ENCODE measurements around the gene DNAL4.

The DNAL4 gene

GRCh38 chr22:38775656-38776055 lies 18.3 kb downstream of the DNAL4 start:
- no peaks in the 10 kb centered on the region for H3K4me1 Mint-ChIP-seq
- no peaks in the 10 kb centered on the region for H3K36me3 Mint-ChIP-seq (ENCODE audit: insufficient read depth)
- no peak overlapping the region for H3K4me3 Mint-ChIP-seq
- ATAC-seq (replicated peaks; ENCODE audit: extremely low read depth, poor library complexity, severe bottlenecking), result no peak
- no peaks in the 10 kb centered on the region for H3K27me3 Mint-ChIP-seq
- no peaks in the 10 kb centered on the region for H3K9me3 Mint-ChIP-seq
- no peak for DNase-seq (ENCODE audit: low spot score in 2 of 2)
- no peak overlapping the region for H3K27ac Mint-ChIP-seq (ENCODE audit: low read depth)

DNA sequence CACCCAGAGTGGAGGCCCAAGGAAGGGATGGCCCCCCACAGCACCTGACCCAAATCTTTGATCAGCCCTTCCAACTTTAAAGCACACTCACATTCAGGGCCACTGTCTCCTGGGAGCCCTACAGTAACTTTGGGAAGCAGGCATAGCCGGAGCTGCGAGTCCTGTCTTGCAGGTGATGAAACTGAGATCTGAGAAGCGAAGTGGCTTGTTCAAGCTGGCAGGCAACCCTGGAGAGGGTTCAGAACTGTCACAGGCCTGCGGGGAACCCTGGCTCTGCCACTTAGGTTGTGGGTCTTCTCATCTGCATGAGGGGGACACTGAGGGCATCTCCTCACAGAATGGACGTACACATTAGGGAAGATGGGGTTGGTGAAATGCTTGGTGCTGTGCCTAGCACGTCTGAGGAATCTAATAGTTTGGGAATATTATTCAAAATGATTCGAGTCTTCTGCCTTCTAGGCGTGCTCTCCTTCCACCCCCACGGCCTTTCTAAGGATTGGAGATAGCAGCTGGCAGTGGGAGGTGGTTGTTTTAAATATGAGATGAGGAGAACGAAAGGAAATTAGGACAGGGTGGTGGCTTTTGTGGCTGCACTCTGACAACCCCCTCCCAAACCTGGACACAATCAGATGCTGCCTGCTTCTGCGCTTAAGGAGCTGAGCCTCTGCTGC lies 19.3 kb downstream of the DNAL4 start:
- no peak for DNase-seq (ENCODE audit: low spot score in 2 of 2)
- Mint-ChIP-seq H3K4me3 (no peak overlapping the region), H3K9me3 (no peaks in the 10 kb centered on the region), H3K27me3 (no peaks in the 10 kb centered on the region), H3K4me1 (no peaks in the 10 kb centered on the region), H3K36me3 (ENCODE audit: insufficient read depth) (no peaks in the 10 kb centered on the region), H3K27ac (ENCODE audit: low read depth) (no peak overlapping the region)
- no peak for ATAC-seq (replicated peaks; ENCODE audit: extremely low read depth, poor library complexity, severe bottlenecking)

DNA sequence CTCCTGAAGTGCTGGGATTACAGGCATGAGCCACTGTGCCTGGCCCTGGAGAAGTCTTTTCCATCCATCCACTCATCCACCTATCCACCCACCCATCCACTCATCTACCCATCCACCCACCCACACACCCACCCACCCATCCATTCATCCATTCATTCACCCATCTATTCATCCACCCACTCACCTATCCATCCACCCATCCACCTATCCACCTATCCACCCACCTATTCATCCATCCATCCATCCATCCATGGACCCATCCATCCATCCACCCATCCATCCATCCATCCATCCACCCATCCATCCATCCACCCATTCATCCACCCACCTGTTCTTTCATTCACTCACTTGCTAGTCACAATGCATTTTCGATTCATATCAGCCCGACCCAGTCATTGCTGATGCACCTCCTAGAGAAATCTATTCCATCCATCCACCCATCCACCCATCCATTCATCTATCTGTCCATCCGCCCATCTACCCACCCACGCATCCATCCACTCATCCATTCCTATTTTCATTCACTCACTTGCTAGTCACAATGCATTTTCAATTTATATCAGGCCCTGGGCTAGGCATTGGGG lies 20.5 kb downstream of the DNAL4 start:
- ATAC-seq (replicated peaks; ENCODE audit: extremely low read depth, poor library complexity, severe bottlenecking), result no peak
- Mint-ChIP-seq H3K9me3 (no peaks in the 10 kb centered on the region), H3K27ac (ENCODE audit: low read depth) (no peak overlapping the region)

DNA sequence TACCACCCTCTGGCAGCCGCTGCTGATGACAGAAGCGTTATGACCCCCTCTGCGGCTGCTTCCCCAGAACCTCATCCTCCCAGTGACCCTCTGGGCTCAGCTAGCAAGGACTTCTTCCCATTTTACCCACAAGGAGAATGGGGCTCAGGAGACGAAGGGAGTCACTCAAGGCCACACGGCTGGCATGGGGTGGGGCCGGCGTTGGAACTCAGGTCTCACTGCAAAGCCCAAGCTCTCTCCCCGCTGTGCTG lies 21.4 kb downstream of the DNAL4 start:
- Mint-ChIP-seq H3K9me3 (no peaks in the 10 kb centered on the region), H3K27ac (ENCODE audit: low read depth) (no peak overlapping the region), H3K36me3 (ENCODE audit: insufficient read depth) (no peaks in the 10 kb centered on the region), H3K27me3 (no peaks in the 10 kb centered on the region), H3K4me1 (peaks cover 6% of the 10 kb centered on the region), H3K4me3 (no peak overlapping the region)
- ATAC-seq (replicated peaks; ENCODE audit: extremely low read depth, poor library complexity, severe bottlenecking) (no peak), DNase-seq (ENCODE audit: low spot score in 2 of 2) (no peak)

More for the DNA sequence above, 20.5 kb downstream of the DNAL4 start:
- H3K4me3 Mint-ChIP-seq, result no peak overlapping the region
- H3K36me3 Mint-ChIP-seq (ENCODE audit: insufficient read depth), result no peaks in the 10 kb centered on the region
- no peaks in the 10 kb centered on the region for H3K27me3 Mint-ChIP-seq
- no peak for DNase-seq (ENCODE audit: low spot score in 2 of 2)
- H3K4me1 Mint-ChIP-seq, result peaks cover 6% of the 10 kb centered on the region

- Mint-ChIP-seq H3K4me1 (peaks cover 6% of the 10 kb centered on the region), H3K36me3 (ENCODE audit: insufficient read depth) (no peaks in the 10 kb centered on the region), H3K4me3 (no peak overlapping the region), H3K27ac (ENCODE audit: low read depth) (no peak overlapping the region), H3K27me3 (no peaks in the 10 kb centered on the region), H3K9me3 (no peaks in the 10 kb centered on the region)
- DNase-seq (ENCODE audit: low spot score in 2 of 2) (no peak), ATAC-seq (replicated peaks; ENCODE audit: extremely low read depth, poor library complexity, severe bottlenecking) (no peak)
These were observed 23.5 kb downstream of the DNAL4 start for GRCh38 chr22:38770257-38770949.

GRCh38 chr22:38768036-38768435 lies 25.9 kb downstream of the DNAL4 start:
- H3K36me3 Mint-ChIP-seq (ENCODE audit: insufficient read depth), result no peaks in the 10 kb centered on the region
- H3K4me3 Mint-ChIP-seq, result no peak overlapping the region
- no peaks in the 10 kb centered on the region for H3K9me3 Mint-ChIP-seq
- ATAC-seq (replicated peaks; ENCODE audit: extremely low read depth, poor library complexity, severe bottlenecking), result no peak
- no peak for DNase-seq (ENCODE audit: low spot score in 2 of 2)
- H3K4me1 Mint-ChIP-seq, result peaks cover 6% of the 10 kb centered on the region
- H3K27ac Mint-ChIP-seq (ENCODE audit: low read depth), result no peak overlapping the region
- no peaks in the 10 kb centered on the region for H3K27me3 Mint-ChIP-seq

DNA sequence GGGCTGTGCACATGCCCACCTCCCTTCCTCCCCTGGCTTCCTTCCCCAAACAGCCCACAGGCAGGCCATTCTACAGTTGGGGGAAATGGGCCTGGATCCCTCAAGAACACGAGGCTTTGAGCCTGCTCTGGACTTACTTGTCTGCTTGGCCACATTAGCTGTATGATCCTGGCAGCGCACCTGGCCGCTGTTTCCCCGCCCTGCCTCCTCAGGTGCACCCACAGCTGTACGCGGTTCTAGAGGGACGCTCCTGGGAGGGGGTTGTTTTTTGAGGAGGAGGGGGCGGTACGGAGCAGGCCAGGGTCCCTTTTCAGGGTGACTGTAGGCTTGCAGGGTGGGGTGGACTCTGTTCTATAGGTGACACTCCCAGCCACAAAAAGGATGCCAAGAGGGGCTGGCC lies 26.6 kb downstream of the DNAL4 start:
- Mint-ChIP-seq H3K27ac (ENCODE audit: low read depth) (no peak overlapping the region), H3K27me3 (no peaks in the 10 kb centered on the region), H3K4me1 (peaks cover 6% of the 10 kb centered on the region), H3K36me3 (ENCODE audit: insufficient read depth) (no peaks in the 10 kb centered on the region), H3K9me3 (no peaks in the 10 kb centered on the region), H3K4me3 (no peak overlapping the region)
- ATAC-seq (replicated peaks; ENCODE audit: extremely low read depth, poor library complexity, severe bottlenecking) (no peak), DNase-seq (ENCODE audit: low spot score in 2 of 2) (no peak)

- H3K4me3 Mint-ChIP-seq, result no peak overlapping the region
- H3K27me3 Mint-ChIP-seq, result no peaks in the 10 kb centered on the region
- no peaks in the 10 kb centered on the region for H3K36me3 Mint-ChIP-seq (ENCODE audit: insufficient read depth)
- no peak overlapping the region for H3K27ac Mint-ChIP-seq (ENCODE audit: low read depth)
- H3K4me1 Mint-ChIP-seq, result peaks cover 6% of the 10 kb centered on the region
- no peak for ATAC-seq (replicated peaks; ENCODE audit: extremely low read depth, poor library complexity, severe bottlenecking)
- no peaks in the 10 kb centered on the region for H3K9me3 Mint-ChIP-seq
- no peak for DNase-seq (ENCODE audit: low spot score in 2 of 2)
These were observed 27.7 kb downstream of the DNAL4 start for GRCh38 chr22:38766076-38766777.

DNA sequence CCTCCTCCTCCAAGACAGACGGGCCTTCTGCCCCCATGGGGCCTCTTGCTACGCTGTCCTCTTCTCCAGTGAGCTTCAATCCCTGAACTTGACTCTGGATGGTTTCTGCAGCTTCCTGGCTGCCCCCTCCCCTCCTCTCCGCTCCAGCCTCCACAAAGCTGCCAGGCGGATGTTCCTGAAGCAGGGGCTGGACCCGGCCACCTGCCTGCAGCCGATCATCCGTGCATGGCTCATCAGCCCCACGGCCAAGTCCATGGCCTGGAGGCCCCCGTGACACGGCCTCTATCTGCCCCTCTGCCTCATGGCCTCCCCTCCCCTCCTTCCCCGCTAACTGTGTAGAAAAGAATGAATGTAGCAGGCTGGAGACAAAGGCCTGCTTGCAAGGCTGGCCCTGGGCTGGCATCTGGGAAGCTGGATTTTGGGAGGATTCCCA lies 31.4 kb downstream of the DNAL4 start:
- no peak for DNase-seq (ENCODE audit: low spot score in 2 of 2)
- Mint-ChIP-seq H3K4me3 (no peak overlapping the region), H3K27me3 (no peaks in the 10 kb centered on the region), H3K27ac (ENCODE audit: low read depth) (no peak overlapping the region), H3K4me1 (peaks cover 18% of the 10 kb centered on the region), H3K36me3 (ENCODE audit: insufficient read depth) (no peaks in the 10 kb centered on the region), H3K9me3 (no peaks in the 10 kb centered on the region)
- no peak for ATAC-seq (replicated peaks; ENCODE audit: extremely low read depth, poor library complexity, severe bottlenecking)

GRCh38 chr22:38761202-38762162 lies 32.5 kb downstream of the DNAL4 start:
- Mint-ChIP-seq H3K27ac (ENCODE audit: low read depth) (no peak overlapping the region), H3K27me3 (no peaks in the 10 kb centered on the region), H3K4me3 (no peak overlapping the region), H3K9me3 (no peaks in the 10 kb centered on the region), H3K4me1 (peaks cover 29% of the 10 kb centered on the region), H3K36me3 (ENCODE audit: insufficient read depth) (peaks cover 3% of the 10 kb centered on the region)
- ATAC-seq (replicated peaks; ENCODE audit: extremely low read depth, poor library complexity, severe bottlenecking) (no peak), DNase-seq (ENCODE audit: low spot score in 2 of 2) (no peak)

- H3K4me3 Mint-ChIP-seq, result no peak overlapping the region
- ATAC-seq (replicated peaks; ENCODE audit: extremely low read depth, poor library complexity, severe bottlenecking), result no peak
- no peaks in the 10 kb centered on the region for H3K27me3 Mint-ChIP-seq
- DNase-seq (ENCODE audit: low spot score in 2 of 2), result no peak
- no peak overlapping the region for H3K27ac Mint-ChIP-seq (ENCODE audit: low read depth)
- peaks cover 30% of the 10 kb centered on the region for H3K4me1 Mint-ChIP-seq
- H3K9me3 Mint-ChIP-seq, result no peaks in the 10 kb centered on the region
- peaks cover 7% of the 10 kb centered on the region for H3K36me3 Mint-ChIP-seq (ENCODE audit: insufficient read depth)
These were observed 33.3 kb downstream of the DNAL4 start for GRCh38 chr22:38760477-38761201.

GRCh38 chr22:38759005-38759404 lies 34.9 kb downstream of the DNAL4 start:
- Mint-ChIP-seq H3K27ac (ENCODE audit: low read depth) (peak overlapping the region; percentile 17), H3K36me3 (ENCODE audit: insufficient read depth) (peaks cover 16% of the 10 kb centered on the region), H3K4me3 (peak overlapping the region; percentile 89), H3K27me3 (no peaks in the 10 kb centered on the region), H3K4me1 (peaks cover 37% of the 10 kb centered on the region), H3K9me3 (no peaks in the 10 kb centered on the region)
- no peak for DNase-seq (ENCODE audit: low spot score in 2 of 2)
- no peak for ATAC-seq (replicated peaks; ENCODE audit: extremely low read depth, poor library complexity, severe bottlenecking)

Data from central memory CD8-positive, alpha-beta T cell (primary cell).